ENCODE measurements around the gene ATP9B.

DNA sequence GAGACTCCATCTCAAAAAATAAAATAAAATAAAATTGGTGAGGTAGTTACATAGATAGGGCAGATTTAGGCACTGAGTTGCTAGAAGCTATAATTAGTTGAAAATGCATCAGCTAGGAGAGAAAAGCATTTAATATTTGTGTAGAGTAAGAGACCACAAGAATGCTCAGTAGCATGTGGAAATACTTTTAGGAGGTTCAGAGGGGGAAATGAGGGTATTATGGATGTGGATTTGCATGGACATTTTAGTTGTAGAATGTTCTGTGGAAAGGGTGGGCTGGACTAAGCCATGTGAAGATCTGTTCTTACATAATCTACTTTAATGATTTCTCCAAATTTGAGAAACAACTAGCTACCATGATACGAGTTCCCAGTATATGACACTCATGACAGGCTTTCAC, 95.5 kb downstream of the ATP9B start:
- TF ChIP-seq, protein P1, sequence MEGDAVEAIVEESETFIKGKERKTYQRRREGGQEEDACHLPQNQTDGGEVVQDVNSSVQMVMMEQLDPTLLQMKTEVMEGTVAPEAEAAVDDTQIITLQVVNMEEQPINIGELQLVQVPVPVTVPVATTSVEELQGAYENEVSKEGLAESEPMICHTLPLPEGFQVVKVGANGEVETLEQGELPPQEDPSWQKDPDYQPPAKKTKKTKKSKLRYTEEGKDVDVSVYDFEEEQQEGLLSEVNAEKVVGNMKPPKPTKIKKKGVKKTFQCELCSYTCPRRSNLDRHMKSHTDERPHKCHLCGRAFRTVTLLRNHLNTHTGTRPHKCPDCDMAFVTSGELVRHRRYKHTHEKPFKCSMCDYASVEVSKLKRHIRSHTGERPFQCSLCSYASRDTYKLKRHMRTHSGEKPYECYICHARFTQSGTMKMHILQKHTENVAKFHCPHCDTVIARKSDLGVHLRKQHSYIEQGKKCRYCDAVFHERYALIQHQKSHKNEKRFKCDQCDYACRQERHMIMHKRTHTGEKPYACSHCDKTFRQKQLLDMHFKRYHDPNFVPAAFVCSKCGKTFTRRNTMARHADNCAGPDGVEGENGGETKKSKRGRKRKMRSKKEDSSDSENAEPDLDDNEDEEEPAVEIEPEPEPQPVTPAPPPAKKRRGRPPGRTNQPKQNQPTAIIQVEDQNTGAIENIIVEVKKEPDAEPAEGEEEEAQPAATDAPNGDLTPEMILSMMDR (IDR thresholded peaks at IDR 0.05; ENCODE audit: insufficient read depth, low read depth, low read length) = no peak
- TF ChIP-seq EZH2 (IDR thresholded peaks at IDR 0.05; ENCODE audit: insufficient read depth, low read length) = no peak

Measured in astrocyte (in vitro differentiated cells and primary cell).